ENCODE data around the gene NKX1-2.

- TF ChIP-seq ZNF274 (IDR thresholded peaks at IDR 0.05; ENCODE audit: low read depth, low read length) (no peak), YY1 (IDR thresholded peaks at IDR 0.05; ENCODE audit: insufficient read depth, insufficient read length) (no peak), SUZ12 (IDR thresholded peaks at IDR 0.05; ENCODE audit: extremely low read depth, insufficient read depth, insufficient read length) (no peak)
These were observed 13.6 kb downstream of the NKX1-2 start for GRCh38 chr10:124436191-124436638.
